Heart left ventricle (tissue), 16 donors: Measurements from ENCODE around the gene GK2. TPM values are rescaled to one million over a fixed set of nuclear protein-coding genes. Genes with fewer than 3 reads are reported as not detected.

ENCODE experiments used
- ATAC-seq, 4 donors: fragments of 200-7000 bp; cut with Tn5 transposase; one replicate each; pipeline ENCODE4 v1.9.1; 2020 to 2022; ENCODE audit warnings: moderate library complexity in 4 of 4, mild to moderate bottlenecking in 3 of 4, moderate number of reproducible peaks in 1 of 4
- DNase-seq, 5 donors: peaks; one replicate each; pipeline ENCODE4 v3.0.0-alpha.2; 2020
- H3K27ac ChIP-seq, 12 donors: fragments of 200-600 bp; sonication (generic) in 4 of 12; one replicate each; pipeline versions ENCODE4 v1.5.0 to v1.8.0; 2016 to 2022; ENCODE audit warnings: mild to moderate bottlenecking in 2 of 12
- H3K27me3 ChIP-seq, 9 donors: fragments of 200-600 bp; sonication (generic) in 2 of 9; one replicate each; pipeline versions ENCODE4 v1.5.1 to v1.8.0; 2016 to 2022; ENCODE audit warnings: mild to moderate bottlenecking in 3 of 9
- H3K36me3 ChIP-seq, 9 donors: fragments of 200-600 bp; sonication (generic) in 2 of 9; one replicate each; pipeline versions ENCODE4 v1.5.0 to v1.8.0; 2018 to 2022; ENCODE audit warnings: mild to moderate bottlenecking in 2 of 9
- H3K4me1 ChIP-seq, 12 donors: fragments of 200-600 bp; sonication (generic) in 4 of 12; one replicate each; pipeline versions ENCODE4 v1.5.0 to v1.8.0; 2016 to 2022; ENCODE audit warnings: mild to moderate bottlenecking in 3 of 12
- H3K4me3 ChIP-seq, 12 donors: fragments of 200-600 bp; sonication (generic) in 4 of 12; one replicate each; pipeline versions ENCODE4 v1.5.0 to v1.8.0; 2017 to 2022; ENCODE audit warnings: mild to moderate bottlenecking in 9 of 12, moderate library complexity in 4 of 12
- H3K9me3 ChIP-seq, 12 donors: fragments of 200-600 bp; sonication (generic) in 4 of 12; one replicate each; pipeline versions ENCODE4 v1.5.0 to v1.8.0; 2016 to 2022; ENCODE audit warnings: mild to moderate bottlenecking in 1 of 12
- CTCF ChIP-seq, 12 donors: fragments of 200-600 bp; sonication (generic) in 4 of 12; IDR thresholded peaks; one replicate each; pipeline versions ENCODE4 v1.5.0 to v1.8.0; 2018 to 2022; ENCODE audit warnings: antibody characterized with exemption in 12 of 12, mild to moderate bottlenecking in 5 of 12
- POLR2A ChIP-seq, 2 donors: fragments of 450-650 bp; IDR thresholded peaks; one replicate each; pipeline ENCODE4 v1.6.1; 2017; ENCODE audit warnings: antibody characterized with exemption in 2 of 2, mild to moderate bottlenecking in 2 of 2, moderate library complexity in 2 of 2
- WGBS, 4 donors: extraction: QIAGEN DNeasy Blood & Tissue Kit in 2 of 4; methylation state at CpG; one replicate each; pipeline versions ENCODE4 v1.1.5 to v1.1.7; 2013 to 2018; 5-methylcytosine and 5-hydroxymethylcytosine counted together
- intact Hi-C, 10 donors: fragments of 100-400 bp; cut with DNase I; formaldehyde crosslinking; loops; one replicate each; pipeline versions ENCODE4 v1.11.1 to v1.14.2; 2022
- polyA plus RNA-seq, 2 donors: library from polyadenylated mRNA; stranded (reverse); fragments of 200-250 nt; gene quantifications; one replicate each; pipeline ENCODE4 v1.2.3, GENCODE V29; 2013
- total RNA-seq, 9 donors: library from RNA; depleted of rRNA in 2 of 9; stranded (reverse); fragments of >200 nt in 2 of 9; fragmentation: NEBNext Ultra II Directional in 3 of 9; extraction: Animal tissue kit (Norgen Biotek cat#: 25700) in 3 of 9; gene quantifications; one replicate each; pipeline versions ENCODE4 v1.1.0 to v1.2.4, GENCODE V29; 2016 to 2023
- donor health status: ischemic (EF 13 %, LVEDD 7.1; RV severe dilation, severe dysfunction).
- donor health status: healthy with polysubstance abuse.
- donor health status: DM: no; HTN: yes; CAD: no.
- donor health status: DM: no; HTN: no; CAD: no.
- donor health status: ischemic (EF 25% LVEDD 6.9; RV normal size, moderate dysfunction).
- donor health status: ischemic (EF 25% LVEDD 5.7; RV mildly dilated, moderate dysfunction).
- donor health status: healthy.
- donor health status: DM: yes; HTN: yes; CAD: no.
- donor health status: ischemic (EF 35%, LVEDD 5.7; RV mildly dilated, moderate dysfunction).
- donor health status: nonischemic (EF 11% LVEDD 7.7; RV severe dilation, severe dysfunction).
- donor health status: DM: yes; HTN: yes; CAD: no.
- donor health status: PGD.
- donor health status: ischemic (EF 29% LVEDD 5.4; RV normal size, mild dysfunction).
- donor health status: nonischemic (EF 23%, LVEDD 6.1; RV moderate dilation, normal function).

GK2 gene
- total and polyA plus RNA-seq, 11 donors, result not detected

GRCh38 chr4:79446145-79446544 is 38.1 kb upstream of the GK2 start:
- no peak for TF ChIP-seq CTCF (IDR thresholded peaks at IDR 0.05)
- no peak for TF ChIP-seq POLR2A (IDR thresholded peaks at IDR 0.05)
- Histone ChIP-seq H3K27me3 (no peaks in the 10 kb centered on the region), H3K4me1 (no peaks in the 10 kb centered on the region), H3K9me3 (no peaks in the 10 kb centered on the region), H3K36me3 (no peaks in the 10 kb centered on the region), H3K4me3 (no peak overlapping the region), H3K27ac (no peak overlapping the region)
- DNase-seq, result no peak
- intact Hi-C loops, result no loop called here
- ATAC-seq, result peak in 1 of 4 donors; percentile 10
- 78 to 82% (median 79%) methylated on average over 4 of the region's 4 CpGs for WGBS, 4 donors

GRCh38 chr4:79445371-79445781 is 37.3 kb upstream of the GK2 start:
- no peak for ATAC-seq
- intact Hi-C loops, result no loop called here
- H3K4me3 ChIP-seq, result no peak overlapping the region
- TF ChIP-seq POLR2A (IDR thresholded peaks at IDR 0.05), result no peak
- TF ChIP-seq CTCF (IDR thresholded peaks at IDR 0.05), result no peak
- no peaks in the 10 kb centered on the region for H3K9me3 ChIP-seq
- no peak overlapping the region for H3K27ac ChIP-seq
- no peaks in the 10 kb centered on the region for H3K4me1 ChIP-seq
- DNase-seq, result no peak
- no peaks in the 10 kb centered on the region for H3K27me3 ChIP-seq
- WGBS, 4 donors, result 41 to 48% (median 45%) methylated on average over 5 of the region's 5 CpGs
- H3K36me3 ChIP-seq, result no peaks in the 10 kb centered on the region

GRCh38 chr4:79442422-79442821 is 34.4 kb upstream of the GK2 start:
- Histone ChIP-seq H3K27me3 (no peaks in the 10 kb centered on the region), H3K4me1 (no peaks in the 10 kb centered on the region), H3K36me3 (no peaks in the 10 kb centered on the region), H3K9me3 (peaks cover 0 to 3% (median 0%) of the 10 kb centered on the region in 12 donors), H3K27ac (no peak overlapping the region), H3K4me3 (no peak overlapping the region)
- WGBS, 4 donors, result 95 to 99% (median 97%) methylated on average over 3 of the region's 3 CpGs
- ATAC-seq (no peak), DNase-seq (no peak)
- intact Hi-C loops, result no loop called here
- no peak for TF ChIP-seq POLR2A (IDR thresholded peaks at IDR 0.05)
- no peak for TF ChIP-seq CTCF (IDR thresholded peaks at IDR 0.05)

GRCh38 chr4:79439489-79439888 is 31.5 kb upstream of the GK2 start:
- TF ChIP-seq CTCF (IDR thresholded peaks at IDR 0.05) (no peak), POLR2A (IDR thresholded peaks at IDR 0.05) (no peak)
- ATAC-seq, result no peak
- Histone ChIP-seq H3K36me3 (no peaks in the 10 kb centered on the region), H3K27me3 (no peaks in the 10 kb centered on the region), H3K9me3 (peaks cover 0 to 3% (median 0%) of the 10 kb centered on the region in 12 donors), H3K4me3 (no peak overlapping the region), H3K4me1 (no peaks in the 10 kb centered on the region), H3K27ac (no peak overlapping the region)
- intact Hi-C loops, result no loop called here
- DNase-seq, result no peak
- 88 to 100% (median 94%) methylated on average over 1 of the region's 1 CpG; no CpG with 5 or more reads in 1 of the 4 donors for WGBS, 4 donors
